HepG2 (cell line): ENCODE data around the gene FDXR.

Experiments
- CTCF ChIP-seq: sonication (generic); formaldehyde crosslinking; IDR thresholded peaks from 2 replicates; pipeline ENCODE4 v1.5.0; 2020; ENCODE audit warnings: mild to moderate bottlenecking, missing genetic modification reagents, moderate library complexity
- POLR2A ChIP-seq, 2 experiments: IDR thresholded peaks; 2 replicates each; pipeline ENCODE4 v1.6.1; 2011; ENCODE audit warnings: low read depth in 2 of 2, low read length in 2 of 2, mild to moderate bottlenecking in 1 of 2, moderate library complexity in 1 of 2; ENCODE audit not compliant: insufficient read depth in 1 of 2

DNA sequence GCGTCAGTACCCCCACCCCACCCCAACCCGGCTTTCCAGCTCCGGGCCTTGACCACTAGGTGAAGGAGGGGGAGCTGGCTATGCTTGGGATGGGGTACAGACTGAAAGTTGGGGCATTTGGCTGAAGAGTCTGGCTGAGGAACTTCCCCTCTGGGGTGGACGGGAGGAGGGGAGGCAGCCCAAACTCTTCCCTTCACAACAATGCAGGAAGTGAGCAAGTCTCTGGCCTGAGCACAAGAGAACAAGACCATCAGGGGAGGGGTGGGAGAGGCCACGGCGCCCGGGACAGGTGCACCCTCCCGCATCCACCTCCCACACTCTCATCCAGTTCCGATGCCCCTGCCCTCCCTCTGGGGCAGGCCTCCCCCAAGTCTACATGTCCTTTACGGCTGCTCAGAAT, 44.6 kb upstream of the FDXR start:
- TF ChIP-seq CTCF (CRISPR knock-in tag) = no peak
- TF ChIP-seq POLR2A (IDR thresholded peaks at IDR 0.05; ENCODE audit: insufficient read depth in 1 of 2, low read depth in 2 of 2, low read length in 2 of 2) = no peak
